ENCODE data around the gene MYO7A.

MYO7A gene

DNA sequence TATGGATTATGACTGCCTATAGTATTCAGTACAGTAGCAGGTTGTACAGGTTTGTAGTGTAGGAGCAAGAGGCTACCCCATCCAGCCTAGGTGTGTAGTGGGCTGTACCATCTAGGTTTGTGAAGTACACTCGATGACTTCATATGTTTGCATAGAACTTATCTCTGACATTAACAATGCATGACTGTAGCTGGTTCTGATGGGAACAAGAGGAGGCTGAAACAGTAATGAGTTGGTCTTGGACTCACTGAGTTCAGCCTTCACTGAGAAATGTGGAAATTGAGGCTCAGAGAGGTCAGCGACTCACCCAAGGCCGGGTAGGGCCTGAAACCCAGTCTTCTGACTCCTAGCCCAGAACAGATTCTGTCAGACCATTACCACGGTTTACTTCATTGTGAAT is 13.0 kb downstream of the MYO7A start:
- no peaks in the 10 kb centered on the region for H3K36me3 ChIP-seq (ENCODE audit: insufficient read depth, low read length)
- no peaks in the 10 kb centered on the region for H3K27me3 ChIP-seq (ENCODE audit: insufficient read depth, low read length, poor library complexity)
- H3K27ac ChIP-seq (ENCODE audit: low read length): no peak overlapping the region
- H4K20me1 ChIP-seq (ENCODE audit: insufficient read depth, low read length): no peaks in the 10 kb centered on the region
- H3K4me2 ChIP-seq (ENCODE audit: insufficient read depth, low read length): no peak overlapping the region
- H3K9ac ChIP-seq (ENCODE audit: low read depth, low read length): no peak overlapping the region
- TF ChIP-seq, protein P1, sequence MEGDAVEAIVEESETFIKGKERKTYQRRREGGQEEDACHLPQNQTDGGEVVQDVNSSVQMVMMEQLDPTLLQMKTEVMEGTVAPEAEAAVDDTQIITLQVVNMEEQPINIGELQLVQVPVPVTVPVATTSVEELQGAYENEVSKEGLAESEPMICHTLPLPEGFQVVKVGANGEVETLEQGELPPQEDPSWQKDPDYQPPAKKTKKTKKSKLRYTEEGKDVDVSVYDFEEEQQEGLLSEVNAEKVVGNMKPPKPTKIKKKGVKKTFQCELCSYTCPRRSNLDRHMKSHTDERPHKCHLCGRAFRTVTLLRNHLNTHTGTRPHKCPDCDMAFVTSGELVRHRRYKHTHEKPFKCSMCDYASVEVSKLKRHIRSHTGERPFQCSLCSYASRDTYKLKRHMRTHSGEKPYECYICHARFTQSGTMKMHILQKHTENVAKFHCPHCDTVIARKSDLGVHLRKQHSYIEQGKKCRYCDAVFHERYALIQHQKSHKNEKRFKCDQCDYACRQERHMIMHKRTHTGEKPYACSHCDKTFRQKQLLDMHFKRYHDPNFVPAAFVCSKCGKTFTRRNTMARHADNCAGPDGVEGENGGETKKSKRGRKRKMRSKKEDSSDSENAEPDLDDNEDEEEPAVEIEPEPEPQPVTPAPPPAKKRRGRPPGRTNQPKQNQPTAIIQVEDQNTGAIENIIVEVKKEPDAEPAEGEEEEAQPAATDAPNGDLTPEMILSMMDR (IDR thresholded peaks at IDR 0.05; ENCODE audit: borderline replicate concordance, extremely low read depth, low read length, poor library complexity, severe bottlenecking): no peak
- no peak for TF ChIP-seq EZH2 (IDR thresholded peaks at IDR 0.05; ENCODE audit: borderline replicate concordance, low read depth, low read length, severe bottlenecking)
- DNase-seq (no peak), ATAC-seq (ENCODE audit: insufficient read depth, low read depth) (no peak)
- H2AFZ ChIP-seq (ENCODE audit: low read depth, low read length): no peak overlapping the region
- no peaks in the 10 kb centered on the region for H3K9me3 ChIP-seq (ENCODE audit: insufficient read depth, low read length, severe bottlenecking)
- no peaks in the 10 kb centered on the region for H3K79me2 ChIP-seq (ENCODE audit: insufficient read depth, low read length)
- peaks cover 20% of the 10 kb centered on the region for H3K4me1 ChIP-seq (ENCODE audit: insufficient read depth, low read length)
- no peak overlapping the region for H3K4me3 ChIP-seq (ENCODE audit: low read depth in 1 of 2, low read length in 2 of 2)

DNA sequence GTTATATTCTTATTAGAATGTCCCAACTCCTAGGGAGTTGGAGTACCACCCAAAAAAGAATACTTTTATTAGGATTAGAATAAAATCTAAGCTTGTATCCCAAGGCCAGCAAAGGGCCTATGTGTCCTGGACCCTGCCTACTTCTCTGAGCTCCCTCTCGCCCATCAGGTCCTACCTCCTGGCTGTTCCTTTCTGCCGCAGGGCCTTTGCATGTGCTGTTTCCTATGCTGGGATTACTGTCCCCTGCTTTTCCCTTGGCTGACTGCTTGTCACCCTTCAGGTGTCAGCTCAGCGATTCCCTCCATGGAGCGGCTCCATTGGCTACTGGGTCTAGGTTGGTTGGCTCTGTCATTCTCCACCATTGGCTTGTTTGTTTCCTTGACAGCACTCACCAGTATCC is 13.4 kb downstream of the MYO7A start:
- Histone ChIP-seq H3K4me1 (ENCODE audit: insufficient read depth, low read length) (peaks cover 20% of the 10 kb centered on the region), H3K79me2 (ENCODE audit: insufficient read depth, low read length) (no peaks in the 10 kb centered on the region), H3K27me3 (ENCODE audit: insufficient read depth, low read length, poor library complexity) (no peaks in the 10 kb centered on the region), H3K9me3 (ENCODE audit: insufficient read depth, low read length, severe bottlenecking) (no peaks in the 10 kb centered on the region), H3K36me3 (ENCODE audit: insufficient read depth, low read length) (no peaks in the 10 kb centered on the region), H3K4me3 (ENCODE audit: low read depth in 1 of 2, low read length in 2 of 2) (no peak overlapping the region), H4K20me1 (ENCODE audit: insufficient read depth, low read length) (no peaks in the 10 kb centered on the region), H3K27ac (ENCODE audit: low read length) (no peak overlapping the region), H3K9ac (ENCODE audit: low read depth, low read length) (no peak overlapping the region), H3K4me2 (ENCODE audit: insufficient read depth, low read length) (no peak overlapping the region), H2AFZ (ENCODE audit: low read depth, low read length) (no peak overlapping the region)
- ATAC-seq (ENCODE audit: insufficient read depth, low read depth) (no peak), DNase-seq (no peak)
- TF ChIP-seq, protein P1 (IDR thresholded peaks at IDR 0.05; ENCODE audit: borderline replicate concordance, extremely low read depth, low read length, poor library complexity, severe bottlenecking): no peak
- TF ChIP-seq EZH2 (IDR thresholded peaks at IDR 0.05; ENCODE audit: borderline replicate concordance, low read depth, low read length, severe bottlenecking): no peak

DNA sequence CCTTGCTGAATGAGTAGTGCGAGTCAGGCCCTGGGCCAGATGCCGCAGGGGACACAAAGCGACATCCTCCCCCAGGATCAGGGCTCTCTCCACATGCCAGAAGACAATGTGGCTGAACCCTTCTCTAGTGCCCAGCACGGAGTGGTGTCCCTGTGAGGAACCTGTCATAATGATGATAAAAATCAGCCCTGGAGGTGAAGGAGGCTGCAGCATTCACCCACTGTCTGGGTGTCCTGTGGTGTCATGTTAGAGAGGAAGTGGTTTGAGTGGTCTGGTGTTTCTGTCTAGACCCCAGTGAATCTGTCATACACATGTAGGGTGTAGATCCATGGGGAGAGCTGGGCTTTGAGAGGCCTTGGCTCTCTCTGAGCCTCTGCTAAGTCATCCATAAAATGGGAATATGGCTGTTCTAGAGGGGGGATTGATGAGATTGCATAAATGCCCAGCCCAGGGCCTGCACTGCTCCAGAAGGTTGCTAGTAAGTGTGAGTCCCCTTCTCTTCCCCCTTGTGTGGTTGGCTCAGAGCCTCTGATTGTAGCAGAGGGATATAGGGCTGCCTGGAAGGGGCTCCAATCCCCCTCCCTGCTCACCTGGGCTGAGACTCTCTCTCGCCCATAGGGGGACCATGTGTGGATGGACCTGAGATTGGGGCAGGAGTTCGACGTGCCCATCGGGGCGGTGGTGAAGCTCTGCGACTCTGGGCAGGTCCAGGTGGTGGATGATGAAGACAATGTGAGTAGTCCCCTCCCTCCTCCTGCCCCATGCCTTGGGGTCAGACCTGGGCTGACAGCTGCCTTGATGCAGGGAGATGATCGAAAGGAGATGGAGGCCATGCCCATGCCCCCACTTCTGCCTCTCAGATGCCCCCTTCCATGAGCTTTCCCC is 14.3 kb downstream of the MYO7A start:
- Histone ChIP-seq H3K4me1 (ENCODE audit: insufficient read depth, low read length) (peaks cover 20% of the 10 kb centered on the region), H3K4me2 (ENCODE audit: insufficient read depth, low read length) (no peak overlapping the region), H3K9me3 (ENCODE audit: insufficient read depth, low read length, severe bottlenecking) (no peaks in the 10 kb centered on the region), H2AFZ (ENCODE audit: low read depth, low read length) (no peak overlapping the region), H3K27ac (ENCODE audit: low read length) (0 out of 2 replicates have a peak overlapping the region, but pooled peaks have one; percentile 16), H3K9ac (ENCODE audit: low read depth, low read length) (no peak overlapping the region), H3K4me3 (ENCODE audit: low read depth in 1 of 2, low read length in 2 of 2) (no peak overlapping the region), H4K20me1 (ENCODE audit: insufficient read depth, low read length) (no peaks in the 10 kb centered on the region), H3K27me3 (ENCODE audit: insufficient read depth, low read length, poor library complexity) (no peaks in the 10 kb centered on the region), H3K36me3 (ENCODE audit: insufficient read depth, low read length) (no peaks in the 10 kb centered on the region), H3K79me2 (ENCODE audit: insufficient read depth, low read length) (no peaks in the 10 kb centered on the region)
- TF ChIP-seq, protein P1 (IDR thresholded peaks at IDR 0.05; ENCODE audit: borderline replicate concordance, extremely low read depth, low read length, poor library complexity, severe bottlenecking): no peak
- TF ChIP-seq EZH2 (IDR thresholded peaks at IDR 0.05; ENCODE audit: borderline replicate concordance, low read depth, low read length, severe bottlenecking): no peak
- ATAC-seq (ENCODE audit: insufficient read depth, low read depth) (peak; percentile 91), DNase-seq (peak; percentile 53)

Measured in DND-41 (cell line).